IMR-90 (cell line): ENCODE data around the gene CDH13.

Experiments
- CEBPB ChIP-seq: IDR thresholded peaks from 2 replicates; pipeline ENCODE4 v1.6.1; 2012; ENCODE audit warnings: low read depth, low read length, improper control_type of control experiment
- CHD1 ChIP-seq: IDR thresholded peaks from 2 replicates; pipeline ENCODE4 v1.6.1; 2012; ENCODE audit warnings: low read depth, low read length, improper control_type of control experiment
- MAFK ChIP-seq: IDR thresholded peaks from 2 replicates; pipeline ENCODE4 v1.6.1; 2012; ENCODE audit warnings: low read depth, low read length, improper control_type of control experiment
- MAZ ChIP-seq: IDR thresholded peaks from 2 replicates; pipeline ENCODE4 v1.6.1; 2012; ENCODE audit warnings: low read depth, mild to moderate bottlenecking, low read length, improper control_type of control experiment, moderate library complexity, borderline replicate concordance
- NFE2L2 ChIP-seq: fragments of 150-350 bp; IDR thresholded peaks from 2 replicates; pipeline ENCODE4 v1.6.1; 2016; ENCODE audit warnings: low read depth, mild to moderate bottlenecking, low read length
- POLR2A ChIP-seq: IDR thresholded peaks from 2 replicates; pipeline ENCODE4 v1.6.1; 2012; ENCODE audit warnings: mild to moderate bottlenecking, low read depth, low read length
- RAD21 ChIP-seq: IDR thresholded peaks from 2 replicates; pipeline ENCODE4 v1.6.1; 2012; ENCODE audit warnings: low read length, improper control_type of control experiment
- RCOR1 ChIP-seq: IDR thresholded peaks from 2 replicates; pipeline ENCODE4 v1.6.1; 2012; ENCODE audit warnings: mild to moderate bottlenecking, low read length, improper control_type of control experiment; ENCODE audit not compliant: insufficient replicate concordance
- TF ChIP-seq, protein P1 (sequence below): conservative IDR thresholded peaks from 2 replicates; pipeline ENCODE4 v1.5.1; 2012; ENCODE audit warnings: mild to moderate bottlenecking, low read depth, low read length, improper control_type of control experiment
- TF ChIP-seq, protein P2 (sequence below): fragments of 150-350 bp; IDR thresholded peaks from 2 replicates; pipeline ENCODE4 v1.6.1; 2016; ENCODE audit warnings: low read depth, mild to moderate bottlenecking, low read length, moderate library complexity, borderline replicate concordance
- TF ChIP-seq, protein P3 (sequence below): fragments of 150-350 bp; IDR thresholded peaks from 2 replicates; pipeline ENCODE4 v1.6.1; 2017; ENCODE audit warnings: mild to moderate bottlenecking, antibody characterized with exemption, low read length, low read depth

DNA sequence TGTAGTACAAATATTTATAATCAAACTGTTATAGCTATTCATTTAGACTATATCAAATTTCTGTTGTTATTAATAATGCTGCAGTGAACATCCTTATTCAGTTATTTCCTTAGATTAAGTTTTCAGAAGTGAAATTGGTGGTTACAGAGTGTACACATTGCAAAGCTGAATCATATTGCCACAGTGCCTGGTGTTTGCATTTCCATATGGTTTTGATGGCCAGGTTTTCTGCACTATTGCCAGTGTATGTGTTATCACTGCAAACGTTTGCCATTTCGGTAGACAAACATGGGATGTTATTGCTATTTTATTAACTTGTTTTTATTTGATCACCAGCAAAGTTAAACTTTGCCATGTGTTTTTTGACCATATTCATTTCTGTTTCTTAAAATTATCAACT, 259.4 kb downstream of the CDH13 start:
- TF ChIP-seq, protein P1, sequence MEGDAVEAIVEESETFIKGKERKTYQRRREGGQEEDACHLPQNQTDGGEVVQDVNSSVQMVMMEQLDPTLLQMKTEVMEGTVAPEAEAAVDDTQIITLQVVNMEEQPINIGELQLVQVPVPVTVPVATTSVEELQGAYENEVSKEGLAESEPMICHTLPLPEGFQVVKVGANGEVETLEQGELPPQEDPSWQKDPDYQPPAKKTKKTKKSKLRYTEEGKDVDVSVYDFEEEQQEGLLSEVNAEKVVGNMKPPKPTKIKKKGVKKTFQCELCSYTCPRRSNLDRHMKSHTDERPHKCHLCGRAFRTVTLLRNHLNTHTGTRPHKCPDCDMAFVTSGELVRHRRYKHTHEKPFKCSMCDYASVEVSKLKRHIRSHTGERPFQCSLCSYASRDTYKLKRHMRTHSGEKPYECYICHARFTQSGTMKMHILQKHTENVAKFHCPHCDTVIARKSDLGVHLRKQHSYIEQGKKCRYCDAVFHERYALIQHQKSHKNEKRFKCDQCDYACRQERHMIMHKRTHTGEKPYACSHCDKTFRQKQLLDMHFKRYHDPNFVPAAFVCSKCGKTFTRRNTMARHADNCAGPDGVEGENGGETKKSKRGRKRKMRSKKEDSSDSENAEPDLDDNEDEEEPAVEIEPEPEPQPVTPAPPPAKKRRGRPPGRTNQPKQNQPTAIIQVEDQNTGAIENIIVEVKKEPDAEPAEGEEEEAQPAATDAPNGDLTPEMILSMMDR: no peak
- TF ChIP-seq POLR2A (no peak), MAFK (no peak), CEBPB (no peak), NFE2L2 (no peak), MAZ (no peak), RCOR1 (no peak), CHD1 (no peak), RAD21 (no peak)
- TF ChIP-seq, protein P2, sequence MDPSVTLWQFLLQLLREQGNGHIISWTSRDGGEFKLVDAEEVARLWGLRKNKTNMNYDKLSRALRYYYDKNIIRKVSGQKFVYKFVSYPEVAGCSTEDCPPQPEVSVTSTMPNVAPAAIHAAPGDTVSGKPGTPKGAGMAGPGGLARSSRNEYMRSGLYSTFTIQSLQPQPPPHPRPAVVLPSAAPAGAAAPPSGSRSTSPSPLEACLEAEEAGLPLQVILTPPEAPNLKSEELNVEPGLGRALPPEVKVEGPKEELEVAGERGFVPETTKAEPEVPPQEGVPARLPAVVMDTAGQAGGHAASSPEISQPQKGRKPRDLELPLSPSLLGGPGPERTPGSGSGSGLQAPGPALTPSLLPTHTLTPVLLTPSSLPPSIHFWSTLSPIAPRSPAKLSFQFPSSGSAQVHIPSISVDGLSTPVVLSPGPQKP: no peak
- TF ChIP-seq, protein P3, sequence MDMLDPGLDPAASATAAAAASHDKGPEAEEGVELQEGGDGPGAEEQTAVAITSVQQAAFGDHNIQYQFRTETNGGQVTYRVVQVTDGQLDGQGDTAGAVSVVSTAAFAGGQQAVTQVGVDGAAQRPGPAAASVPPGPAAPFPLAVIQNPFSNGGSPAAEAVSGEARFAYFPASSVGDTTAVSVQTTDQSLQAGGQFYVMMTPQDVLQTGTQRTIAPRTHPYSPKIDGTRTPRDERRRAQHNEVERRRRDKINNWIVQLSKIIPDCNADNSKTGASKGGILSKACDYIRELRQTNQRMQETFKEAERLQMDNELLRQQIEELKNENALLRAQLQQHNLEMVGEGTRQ: no peak
